Occipital lobe (tissue), 2 donors: ENCODE data around the gene SPACA6. TPM values are rescaled to one million over a fixed set of nuclear protein-coding genes. Genes with fewer than 3 reads are reported as not detected.

Source experiments
- DNase-seq: peaks from one replicate; lab custom pipeline; 2025; lab: John Stamatoyannopoulos, UW
- total RNA-seq: library from RNA; depleted of rRNA; stranded (reverse); fragments of >200 nt; gene quantifications from one replicate; pipeline ENCODE4 v1.2.3, GENCODE V29; 2014

Gene SPACA6
- total RNA-seq, 1 donor from 2014 or later = 3.9 TPM

GRCh38 chr19:51688671-51689571 is 4.2 kb upstream of the SPACA6 start:
- peak; percentile 95 for DNase-seq

DNA sequence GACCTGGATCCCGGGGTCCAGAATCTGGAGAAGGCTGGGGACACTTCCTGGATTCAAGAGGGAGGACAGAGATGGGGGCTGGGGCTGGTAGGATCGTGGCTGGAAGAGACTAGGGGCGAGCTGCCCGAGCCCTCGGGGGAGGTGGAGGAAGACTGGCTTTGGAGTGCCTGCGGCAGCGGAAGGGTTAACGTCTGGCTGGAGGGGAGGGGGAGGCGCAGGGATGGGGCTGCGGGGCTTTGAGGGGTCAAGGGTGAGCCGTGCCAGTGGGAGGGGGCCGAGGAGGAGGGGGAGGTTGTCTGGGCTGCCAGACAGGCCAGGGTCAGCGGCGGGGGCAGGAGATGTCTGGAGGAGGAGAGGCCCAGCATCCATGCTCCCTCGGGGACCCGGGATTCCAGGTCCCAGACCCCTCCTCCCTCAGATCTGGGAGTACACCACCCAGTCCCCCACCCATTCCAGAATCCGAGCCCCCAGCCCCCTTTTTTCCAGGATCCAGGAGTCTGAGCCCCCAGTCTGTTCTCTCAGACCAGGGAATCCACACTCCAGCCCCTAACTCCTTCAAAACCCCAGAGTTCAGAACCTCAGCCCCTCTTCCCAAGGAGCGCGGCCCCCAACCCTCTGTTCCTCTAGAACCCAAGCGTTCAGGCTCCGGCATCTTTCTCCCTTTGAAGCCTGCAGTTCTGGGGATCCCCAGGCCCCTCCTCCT is 3.2 kb upstream of the SPACA6 start:
- DNase-seq = no peak

- DNase-seq = peak; percentile 44
Observed at GRCh38 chr19:51690454-51691073, 2.6 kb upstream of the SPACA6 start.

GRCh38 chr19:51691074-51691583 is 2.0 kb upstream of the SPACA6 start:
- no peak for DNase-seq

GRCh38 chr19:51691584-51692428 is 1.3 kb upstream of the SPACA6 start:
- no peak for DNase-seq

- no peak for DNase-seq
Observed at GRCh38 chr19:51692468-51692867, 662 bp upstream of the SPACA6 start.

DNA sequence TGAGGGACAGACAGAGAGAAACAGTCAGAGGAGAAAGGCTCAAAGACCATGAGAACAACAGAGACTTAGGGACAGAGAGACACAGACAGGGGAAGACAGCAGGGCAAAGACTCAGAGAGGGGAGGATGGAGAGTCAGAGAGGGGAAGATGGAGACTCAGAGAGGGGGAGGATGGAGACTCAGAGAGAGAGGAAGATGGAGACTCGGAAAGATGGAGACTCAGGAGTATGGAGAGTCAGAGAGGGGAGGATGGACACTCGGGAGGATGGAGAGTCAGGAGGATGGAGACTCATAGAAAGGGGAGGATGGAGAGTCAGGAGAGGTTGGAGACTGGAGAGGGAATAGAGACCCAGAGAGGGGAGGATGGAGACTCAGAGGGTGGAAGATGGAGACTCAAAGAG is 689 bp downstream of the SPACA6 start:
- DNase-seq = no peak

DNA sequence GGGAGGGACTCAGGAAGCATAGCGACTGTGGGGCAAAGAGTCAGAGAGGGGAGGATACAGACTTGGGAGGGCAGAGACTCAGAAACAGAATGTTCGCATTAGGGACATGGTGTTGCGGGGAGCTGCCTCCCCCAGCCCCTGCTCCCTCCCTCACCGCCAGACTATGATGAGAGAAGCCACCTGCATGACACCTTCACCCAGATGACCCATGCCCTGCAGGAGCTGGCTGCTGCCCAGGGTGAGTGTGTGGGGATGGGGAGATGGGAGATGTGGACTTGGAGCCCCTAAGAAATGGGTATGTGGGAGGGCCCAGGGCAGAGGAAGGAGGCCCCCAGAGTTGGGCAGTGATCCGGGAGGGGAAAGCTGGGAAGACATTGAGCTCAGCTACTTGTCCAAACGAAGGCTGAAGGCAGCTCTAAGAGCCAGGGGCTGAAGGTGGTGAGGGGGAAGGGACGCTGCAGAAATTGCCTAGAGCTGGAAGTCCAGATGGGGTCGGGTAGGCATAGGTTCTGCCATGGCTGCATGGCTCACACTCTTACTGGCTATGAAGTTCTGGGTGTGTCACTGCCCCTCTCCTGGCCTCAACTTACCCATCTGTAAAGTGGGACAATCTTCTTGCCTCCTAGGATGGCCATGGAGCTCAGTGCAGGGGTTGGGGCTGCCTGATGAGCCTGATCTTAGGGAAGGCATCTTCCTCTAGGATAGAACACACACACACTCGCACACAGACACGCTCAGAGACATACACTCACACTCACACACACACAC is 1.4 kb downstream of the SPACA6 start:
- DNase-seq = no peak

DNA sequence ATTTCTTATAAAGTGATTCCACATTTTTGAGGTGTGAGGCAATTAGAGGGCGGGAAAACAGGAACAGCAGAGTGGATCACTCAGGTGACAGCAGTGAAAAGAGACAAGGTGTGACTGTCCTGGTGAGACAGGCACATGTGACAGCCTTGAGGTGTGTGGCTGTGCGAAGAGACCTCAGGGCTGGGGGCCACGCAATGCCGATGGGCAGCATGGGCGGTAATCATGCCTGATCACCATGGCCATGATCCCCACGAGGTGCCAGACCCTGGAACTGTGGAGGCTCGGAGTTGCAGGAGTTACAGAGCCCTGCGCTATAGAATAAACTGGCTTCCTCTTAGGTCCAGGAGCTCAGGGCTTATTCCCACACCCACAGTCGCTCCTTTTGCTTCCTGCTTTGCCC is 2.0 kb downstream of the SPACA6 start:
- no peak for DNase-seq

DNA sequence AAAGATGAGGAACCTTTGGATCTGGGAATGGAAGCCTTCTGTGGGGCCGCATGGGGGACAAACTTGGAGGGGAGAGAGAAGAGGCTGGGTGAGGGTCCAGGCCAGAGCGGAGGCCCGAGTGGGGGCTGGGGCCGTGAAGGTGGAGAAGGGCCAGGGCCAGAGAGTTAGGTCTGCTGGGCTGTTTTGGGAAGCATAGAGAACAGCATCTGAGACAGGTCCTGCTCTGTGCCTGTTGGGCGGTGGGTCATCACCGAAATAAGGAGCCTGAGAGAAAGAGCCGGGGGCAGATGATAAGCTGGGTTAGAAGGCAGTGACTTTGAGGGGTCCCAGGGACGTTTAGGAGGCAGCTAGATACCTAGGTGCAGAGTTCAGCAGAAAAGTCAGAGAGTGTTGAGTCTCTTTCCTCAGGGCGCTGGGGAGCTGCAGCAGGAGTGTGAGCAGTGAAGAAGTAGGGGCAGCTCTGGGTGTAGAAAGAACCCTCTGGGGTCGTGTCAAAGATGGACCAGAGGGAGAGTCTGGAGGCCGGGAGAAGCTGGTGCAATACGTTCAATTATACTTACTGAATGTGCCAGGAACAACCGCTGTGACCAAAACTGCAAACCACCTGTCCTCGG is 2.7 kb downstream of the SPACA6 start:
- DNase-seq = no peak

DNA sequence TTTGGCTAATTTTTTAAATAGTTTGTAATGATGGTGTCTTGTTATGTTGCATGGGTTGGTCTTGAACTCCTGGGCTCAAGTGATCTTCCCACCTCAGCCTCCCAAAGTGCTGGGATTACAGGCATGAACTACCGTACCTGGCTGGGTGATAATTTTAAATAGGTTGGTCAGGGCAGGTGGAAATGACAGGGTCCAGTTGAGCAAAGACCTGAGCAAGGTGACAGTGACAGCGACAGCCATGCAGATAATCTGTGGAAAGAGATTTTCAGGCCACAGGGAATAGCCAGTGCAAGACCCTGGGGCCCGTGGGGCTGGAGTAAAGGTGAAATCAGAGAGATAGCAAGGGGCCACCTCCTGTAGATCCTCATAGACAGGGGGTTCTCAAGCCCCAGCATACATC is 3.5 kb downstream of the SPACA6 start:
- no peak for DNase-seq

- no peak for DNase-seq
Observed at GRCh38 chr19:51697169-51697776, 4.1 kb downstream of the SPACA6 start.

DNA sequence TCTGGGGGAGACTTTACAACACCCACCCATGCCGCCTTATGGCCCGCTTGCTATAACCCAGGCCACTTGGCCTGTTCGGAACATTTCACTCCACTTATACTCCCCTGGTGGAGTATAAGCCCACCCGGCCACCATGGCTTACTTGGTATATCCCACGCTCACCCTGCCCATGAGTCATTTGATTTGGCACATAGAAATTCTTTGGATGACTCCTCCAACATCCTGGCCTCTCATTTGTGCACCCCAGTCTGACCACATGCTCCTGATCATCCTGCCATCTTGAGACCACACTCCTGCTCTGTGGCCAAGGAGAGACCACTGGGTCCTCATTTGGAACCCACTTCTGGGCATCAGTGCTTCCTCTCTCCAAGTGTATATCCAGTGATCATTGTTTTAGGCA is 5.2 kb downstream of the SPACA6 start:
- DNase-seq = no peak

- no peak for DNase-seq
Observed at GRCh38 chr19:51699170-51699569, 6.0 kb downstream of the SPACA6 start.

- DNase-seq = no peak
Observed at GRCh38 chr19:51701468-51702100, 8.5 kb downstream of the SPACA6 start.

GRCh38 chr19:51702103-51702824 is 9.1 kb downstream of the SPACA6 start:
- DNase-seq = no peak

- no peak for DNase-seq
Observed at GRCh38 chr19:51702825-51703574, 9.9 kb downstream of the SPACA6 start.
